HUDEP-2 (cell line): Measurements from ENCODE around the gene AGER.
"Not testable (repeated sequence)": the region's sequence is repeated elsewhere in the genome, so short reads cannot be mapped to it uniquely, and the experiment has no call there.

Experiments
- DNase-seq, 76 experiments: peaks; one replicate each; lab custom pipeline; 2025; ENCODE audit not compliant: unreplicated experiment in 76 of 76; lab: John Stamatoyannopoulos, UW

AGER gene

DNA sequence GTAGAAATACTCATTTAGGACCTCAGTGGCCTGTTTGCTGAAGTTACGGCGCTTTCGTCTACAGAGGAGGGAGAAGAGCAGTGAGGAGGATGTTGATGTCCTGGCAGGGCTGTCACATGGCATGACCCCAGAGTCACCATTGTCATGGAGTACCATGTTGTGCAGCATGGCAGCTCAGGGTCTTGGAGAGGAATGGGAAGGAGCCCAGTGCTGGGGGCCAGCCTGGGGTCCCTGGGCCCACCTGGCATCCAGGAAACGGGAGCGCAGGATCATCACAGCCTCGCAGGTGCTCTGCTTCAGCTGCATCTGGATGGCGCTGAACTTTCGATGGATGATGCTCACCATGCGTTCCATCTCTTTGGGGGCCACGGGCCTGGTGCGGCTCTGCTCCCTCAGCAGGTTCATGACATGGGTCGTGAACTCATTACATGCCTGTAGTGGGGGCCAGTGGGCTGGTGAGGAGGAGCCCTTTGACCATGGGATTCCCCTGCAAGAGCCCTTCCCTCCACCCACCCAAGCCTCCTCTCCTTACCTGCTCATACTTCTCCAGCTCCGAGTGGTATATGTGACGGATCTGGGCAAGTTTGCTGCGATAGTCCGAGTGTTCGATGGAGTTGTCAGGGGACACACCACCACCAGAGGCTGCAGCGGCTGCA, 3.8 kb upstream of the AGER start:
- DNase-seq = not testable (repeated sequence)

DNA sequence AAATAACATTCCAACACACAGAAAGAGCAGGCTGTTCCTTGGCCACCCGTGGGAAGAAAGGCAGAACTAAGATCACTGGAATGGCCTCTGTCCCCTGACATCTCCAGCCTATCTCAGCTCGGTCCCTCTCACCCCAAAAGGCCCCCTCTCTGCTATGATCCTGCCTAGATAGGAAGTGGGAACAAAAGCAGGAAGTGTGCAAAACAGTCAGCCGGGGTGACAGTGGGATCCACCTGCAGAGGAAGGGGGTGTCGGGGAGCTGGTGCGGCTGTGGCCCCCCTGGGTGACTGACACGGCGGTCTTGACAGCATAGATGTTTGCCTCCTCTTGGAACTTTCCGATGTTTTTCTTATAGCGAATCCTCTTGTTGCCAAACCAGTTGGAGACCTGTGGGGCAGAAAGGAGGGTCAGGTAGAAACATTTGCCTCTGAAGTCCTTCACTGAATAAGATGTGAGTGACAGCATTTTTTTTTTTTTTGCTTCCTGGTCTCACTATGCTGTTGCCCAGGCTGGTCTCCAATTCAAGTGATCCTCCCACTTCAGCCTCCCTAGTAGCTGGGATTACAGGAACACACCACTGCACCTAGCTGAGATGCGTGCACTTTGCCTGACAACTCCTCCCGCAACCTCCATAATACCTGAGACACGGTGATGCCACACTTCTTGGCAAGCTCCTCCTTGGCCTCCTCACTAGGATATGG, 3.1 kb upstream of the AGER start:
- no peak for DNase-seq

DNA sequence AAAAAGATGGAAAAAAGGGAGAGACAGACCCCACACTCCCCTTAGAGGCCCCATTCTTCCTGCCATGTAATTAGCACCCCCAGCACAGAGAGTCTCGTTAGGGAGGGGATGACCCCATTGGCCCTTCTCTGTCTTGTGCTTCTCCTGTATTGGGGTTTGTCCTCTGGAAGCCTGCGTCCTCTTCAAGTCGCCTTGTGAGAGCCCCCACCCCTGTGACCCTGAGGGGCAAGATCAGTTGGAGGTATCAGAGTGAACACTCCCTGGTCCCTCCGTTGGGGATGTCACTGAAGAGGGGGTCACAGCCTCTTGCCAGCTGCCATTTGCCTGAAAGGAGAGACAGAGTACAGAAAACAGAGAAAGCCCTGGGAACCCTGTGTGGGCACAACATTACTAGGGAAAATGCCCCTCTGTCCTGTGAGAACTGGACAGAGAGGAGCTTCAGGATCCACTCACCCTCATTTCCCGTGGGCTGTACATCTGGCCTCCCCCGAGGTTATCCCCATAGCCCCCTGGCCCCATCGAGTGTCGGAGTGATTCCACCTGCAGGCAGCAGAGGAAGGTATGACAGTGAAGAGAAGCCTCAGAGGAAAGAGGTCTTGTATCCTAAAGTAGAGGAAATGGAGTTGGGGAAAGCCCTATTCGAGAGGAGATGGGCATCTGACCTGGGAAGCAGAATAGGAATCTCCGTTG, 2.2 kb upstream of the AGER start:
- DNase-seq = not testable (repeated sequence)

DNA sequence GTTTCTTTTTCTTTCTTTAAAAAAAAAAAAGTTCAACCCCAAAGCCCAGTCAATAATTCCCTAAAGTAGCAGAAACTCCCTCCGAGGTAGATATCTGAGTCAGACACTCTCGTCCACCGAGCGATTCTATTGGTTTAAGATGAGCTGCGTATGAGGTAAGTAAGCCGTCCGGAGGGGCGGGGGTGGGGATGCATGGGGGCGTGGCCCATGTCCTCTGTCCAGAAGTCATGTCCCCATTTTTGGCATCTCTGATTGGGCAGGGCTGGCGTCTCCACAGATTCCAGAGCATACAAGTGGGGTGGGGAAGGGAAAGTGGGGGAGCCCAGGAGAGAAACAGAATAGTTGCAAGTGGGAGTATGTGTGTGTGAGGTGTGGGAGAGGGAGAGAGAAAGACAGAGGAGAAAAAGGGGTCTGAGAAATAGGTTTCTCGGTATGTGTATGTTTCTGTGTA, 1.7 kb upstream of the AGER start:
- DNase-seq = peak in 72 of 76 experiments; percentile 42 to 94 (median 84)

DNA sequence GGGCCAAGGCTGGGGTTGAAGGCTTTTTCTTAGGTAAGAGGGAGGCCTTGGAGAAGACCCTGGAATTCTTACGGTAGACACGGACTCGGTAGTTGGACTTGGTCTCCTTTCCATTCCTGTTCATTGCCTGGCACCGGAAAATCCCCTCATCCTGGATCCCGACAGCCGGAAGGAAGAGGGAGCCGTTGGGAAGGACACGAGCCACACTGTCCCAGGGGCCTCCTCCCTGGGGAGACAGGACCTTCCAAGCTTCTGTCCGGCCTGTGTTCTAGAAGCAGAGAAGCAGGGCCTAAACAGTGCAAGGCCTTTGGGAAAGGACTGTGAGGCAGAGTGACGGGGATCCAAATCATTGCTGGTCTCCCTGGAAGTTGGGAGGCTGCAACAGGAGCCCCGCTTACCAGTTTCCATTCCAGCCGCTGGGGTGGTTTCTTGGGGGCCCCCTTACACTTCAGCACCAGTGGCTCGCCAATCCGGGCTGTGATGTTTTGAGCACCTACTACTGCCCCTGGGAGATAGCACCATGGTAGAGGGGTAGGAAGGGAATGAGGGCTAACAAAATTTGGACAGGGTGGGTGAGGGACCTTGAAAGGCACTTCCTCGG, 470 bp downstream of the AGER start:
- DNase-seq = no peak

DNA sequence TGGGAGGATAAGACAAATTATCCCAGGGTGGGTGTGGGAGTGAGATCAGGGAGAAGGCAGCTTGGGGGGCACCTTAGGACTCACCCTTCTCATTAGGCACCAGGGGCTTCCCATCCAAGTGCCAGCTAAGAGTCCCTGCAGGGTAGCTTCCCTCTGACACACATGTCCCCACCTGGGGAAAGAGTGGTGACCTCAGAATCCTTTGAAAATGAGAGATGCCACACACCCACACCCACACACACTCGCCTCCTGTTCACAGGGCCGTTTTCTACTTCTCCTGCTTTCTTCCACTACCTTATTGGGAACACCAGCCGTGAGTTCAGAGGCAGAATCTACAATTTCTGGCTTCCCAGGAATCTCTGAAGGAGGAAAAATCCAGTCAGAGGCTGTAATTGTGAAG, 1.0 kb downstream of the AGER start:
- no peak for DNase-seq

DNA sequence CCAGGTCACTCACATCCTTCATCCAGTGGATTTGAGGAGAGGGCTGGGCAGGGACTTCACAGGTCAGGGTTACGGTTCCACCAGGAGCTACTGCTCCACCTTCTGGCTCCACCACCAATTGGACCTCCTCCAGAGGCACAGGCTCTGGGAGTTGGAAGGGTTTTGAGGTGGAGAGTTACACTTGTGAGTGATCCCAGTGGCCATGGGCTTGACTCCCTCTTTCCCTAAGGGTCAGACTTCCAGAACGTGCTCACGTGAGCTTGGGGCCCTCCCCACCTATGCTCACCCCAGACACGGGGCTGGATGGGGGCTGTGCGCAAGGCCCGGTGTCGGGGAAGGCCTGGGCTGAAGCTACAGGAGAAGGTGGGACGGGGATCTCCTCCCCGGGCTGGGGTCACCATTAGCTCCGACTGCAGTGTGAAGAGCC, 1.5 kb downstream of the AGER start:
- DNase-seq = peak in 13 of 76 experiments; percentile 29 to 78 (median 50)

DNA sequence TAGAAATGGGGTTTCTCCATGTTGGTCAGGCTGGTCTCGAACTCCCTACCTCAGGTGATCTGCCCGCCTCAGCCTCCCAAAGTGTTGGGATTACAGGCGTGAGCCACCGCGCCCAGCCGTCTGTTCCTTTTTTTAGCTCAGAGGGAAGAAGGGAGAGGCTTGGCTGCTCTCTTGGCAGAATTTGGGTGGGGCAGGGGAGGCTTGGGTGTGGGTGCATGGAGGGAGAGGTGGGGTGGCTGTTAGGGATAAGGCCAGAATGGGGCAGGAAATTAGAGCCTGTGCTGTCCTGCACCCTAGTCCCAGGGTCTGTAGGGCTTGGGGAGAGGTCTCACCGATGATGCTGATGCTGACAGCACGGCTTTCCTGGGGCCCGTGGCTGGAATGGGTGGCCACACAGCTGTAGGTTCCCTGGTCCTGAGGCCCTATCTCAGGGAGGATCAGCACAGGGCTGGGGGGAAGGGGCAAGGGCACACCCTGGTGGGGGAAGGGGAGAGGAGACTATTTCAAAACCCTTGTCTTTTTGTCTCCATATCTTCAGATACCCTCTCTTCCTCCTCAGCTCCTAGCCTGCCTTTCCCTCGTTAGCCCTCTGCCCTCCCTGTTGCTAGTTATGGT, 2.0 kb downstream of the AGER start:
- peak in 64 of 76 experiments; percentile 23 to 87 (median 69) for DNase-seq

DNA sequence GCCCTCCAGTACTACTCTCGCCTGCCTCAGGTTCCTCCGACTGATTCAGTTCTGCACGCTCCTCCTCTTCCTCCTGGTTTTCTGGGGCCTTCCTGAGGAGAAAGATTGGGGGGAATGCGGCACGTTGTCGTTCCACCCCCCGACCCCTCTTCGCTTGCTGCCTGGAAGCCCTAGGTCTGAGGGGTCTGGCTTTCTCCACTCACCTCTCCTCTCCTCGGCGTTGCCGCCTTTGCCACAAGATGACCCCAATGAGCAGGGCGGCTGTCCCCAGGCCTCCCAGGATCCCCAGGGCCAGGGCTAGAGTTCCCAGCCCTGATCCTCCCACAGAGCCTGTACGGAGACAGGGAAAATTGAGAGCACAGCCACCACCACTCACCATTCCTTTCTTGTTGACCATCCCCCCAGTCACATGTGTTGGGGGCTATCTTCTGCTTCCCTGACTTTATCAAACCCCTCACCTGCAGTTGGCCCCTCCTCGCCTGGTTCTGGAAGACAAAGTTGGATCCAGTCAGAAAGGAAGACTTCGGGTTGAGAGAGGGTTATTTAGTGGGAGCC, 2.8 kb downstream of the AGER start:
- no peak for DNase-seq

DNA sequence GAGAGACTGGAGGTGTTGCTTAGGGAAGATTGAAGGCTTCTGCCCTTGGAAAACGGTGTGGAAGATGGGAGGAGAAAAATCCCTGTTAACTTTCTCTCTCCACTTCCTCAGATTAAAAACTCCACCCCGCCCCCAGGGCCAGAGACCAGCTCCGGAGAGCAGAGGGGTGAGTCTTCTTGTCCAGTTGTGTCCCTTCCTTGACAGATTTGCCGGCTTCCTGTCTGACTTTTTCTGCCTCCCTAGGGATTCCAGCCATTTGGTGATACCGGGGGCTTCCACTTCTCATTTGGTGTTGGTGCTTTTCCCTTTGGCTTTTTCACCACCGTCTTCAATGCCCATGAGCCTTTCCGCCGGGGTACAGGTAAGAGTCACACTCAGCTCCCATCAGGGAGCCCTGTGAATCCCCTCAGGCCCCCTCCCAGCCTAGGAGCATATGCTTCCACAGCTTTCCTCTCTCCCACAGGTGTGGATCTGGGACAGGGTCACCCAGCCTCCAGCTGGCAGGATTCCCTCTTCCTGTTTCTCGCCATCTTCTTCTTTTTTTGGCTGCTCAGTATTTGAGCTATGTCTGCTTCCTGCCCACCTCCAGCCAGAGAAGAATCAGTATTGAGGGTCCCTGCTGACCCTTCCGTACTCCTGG, 4.2 kb downstream of the AGER start:
- no peak for DNase-seq

DNA sequence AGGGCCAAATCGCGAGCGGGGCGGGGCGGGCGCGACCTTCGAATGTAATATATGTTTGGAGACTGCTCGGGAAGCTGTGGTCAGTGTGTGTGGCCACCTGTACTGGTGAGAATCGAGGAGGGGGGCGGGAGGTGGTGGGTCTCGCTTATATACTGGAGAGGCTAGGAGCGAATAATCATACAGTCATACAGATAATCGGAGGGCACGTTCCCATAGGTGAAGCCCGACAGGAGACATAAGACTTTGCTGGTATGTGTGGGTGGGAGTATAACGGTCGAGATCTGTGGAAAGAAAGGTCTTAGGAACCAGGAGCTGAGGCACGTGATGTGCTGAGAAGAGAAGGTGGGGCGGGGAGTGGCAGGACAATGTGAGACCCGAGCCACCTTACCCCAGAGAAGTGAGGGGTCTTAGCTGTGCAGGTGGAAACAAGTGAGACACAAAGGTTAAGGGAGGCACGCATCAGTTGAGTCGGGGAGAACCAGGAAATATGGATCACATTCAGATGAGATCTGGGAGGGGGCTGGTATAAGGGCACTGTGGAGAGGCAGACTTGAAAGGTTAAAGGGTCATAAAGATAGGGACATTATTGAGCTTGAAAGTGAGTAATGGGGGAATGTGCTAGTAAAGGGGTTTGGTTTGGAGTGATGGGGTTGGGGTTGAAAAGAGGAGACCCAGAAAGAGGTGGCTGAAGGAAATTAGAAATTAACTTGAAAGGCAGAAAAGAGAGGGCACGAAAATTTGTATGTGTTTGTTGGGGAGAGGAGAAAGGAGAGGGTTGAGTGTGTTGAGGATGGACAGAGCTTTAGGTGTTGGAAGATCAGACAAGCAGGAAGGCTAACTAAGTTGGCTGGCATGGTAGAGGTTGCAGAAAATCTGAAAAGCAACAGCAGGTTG, 5.3 kb downstream of the AGER start:
- DNase-seq = peak in 1 of 76 experiments; percentile 65

DNA sequence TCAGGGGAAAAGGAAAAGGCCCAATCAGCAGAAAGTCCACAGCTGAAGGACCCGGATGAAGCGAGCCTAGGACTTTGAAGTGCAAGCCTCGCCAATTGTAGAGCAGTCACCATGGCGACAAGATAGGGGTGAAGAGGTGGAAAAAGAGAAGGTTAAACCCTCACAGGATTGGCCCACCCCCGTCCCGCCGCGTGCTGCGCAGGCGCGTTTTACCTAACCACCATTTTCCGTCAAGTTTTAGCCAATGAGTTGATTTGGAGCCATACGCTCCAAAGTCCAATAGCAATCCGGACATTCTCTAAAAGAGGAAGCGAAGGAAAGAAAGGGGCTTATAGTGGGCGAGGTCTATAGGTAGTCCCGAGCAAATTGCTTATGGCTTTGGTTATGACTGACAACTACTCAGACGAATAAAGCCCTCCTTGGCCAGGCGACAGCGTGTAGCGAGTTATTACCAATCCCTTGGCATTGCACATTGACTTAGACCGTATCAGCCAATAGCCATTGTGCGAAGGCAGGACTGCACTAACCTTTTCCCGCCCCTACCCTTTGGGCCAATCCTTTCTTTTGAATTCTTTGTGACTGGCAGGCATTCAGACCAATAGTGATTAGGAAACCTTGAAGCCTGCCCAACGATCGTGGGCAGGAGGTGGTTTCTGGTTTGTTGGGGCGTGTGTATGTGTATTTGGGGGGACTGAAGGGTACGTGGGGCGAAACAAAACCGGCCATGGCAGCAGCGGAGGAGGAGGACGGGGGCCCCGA, 6.1 kb downstream of the AGER start, which contains the start of gene RNF5:
TSS of gene RNF5 (plus strand) at position 618 of the 759 bp plus-strand sequence. CDS start at position 725, 107 bp downstream.
- DNase-seq = peak in 74 of 76 experiments; percentile 91 to 100 (median 99)

DNA sequence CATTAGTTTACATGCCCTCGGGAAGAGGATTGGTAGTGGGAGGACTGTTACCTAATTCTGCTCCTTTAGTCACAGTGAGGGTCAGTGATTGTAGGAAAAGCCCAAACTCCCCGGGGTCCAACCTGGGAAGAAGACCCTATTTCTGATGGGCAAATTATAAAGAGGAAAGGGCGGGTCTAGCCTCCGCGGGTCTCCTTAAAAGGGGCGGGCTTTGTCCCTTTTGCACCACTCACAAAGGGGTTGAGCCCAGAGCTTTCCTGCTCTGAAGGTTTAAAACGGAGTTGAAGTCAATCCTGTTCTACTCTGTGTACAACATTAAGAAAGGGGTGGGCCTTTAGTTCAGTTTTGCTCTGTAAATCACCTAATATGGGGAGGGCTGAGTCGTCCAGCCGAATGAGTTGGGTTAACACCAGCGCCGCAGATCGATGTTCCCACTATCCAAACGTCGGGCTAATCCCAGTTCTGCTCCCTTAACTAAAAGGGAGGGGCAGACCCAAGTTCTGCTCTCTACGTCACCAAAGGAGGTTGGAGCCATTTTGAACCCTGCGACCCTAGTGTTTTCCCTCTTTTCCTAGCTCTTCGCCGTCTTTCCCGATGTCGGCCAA, 6.8 kb downstream of the AGER start:
- DNase-seq = peak in 36 of 76 experiments; percentile 21 to 74 (median 54)

DNA sequence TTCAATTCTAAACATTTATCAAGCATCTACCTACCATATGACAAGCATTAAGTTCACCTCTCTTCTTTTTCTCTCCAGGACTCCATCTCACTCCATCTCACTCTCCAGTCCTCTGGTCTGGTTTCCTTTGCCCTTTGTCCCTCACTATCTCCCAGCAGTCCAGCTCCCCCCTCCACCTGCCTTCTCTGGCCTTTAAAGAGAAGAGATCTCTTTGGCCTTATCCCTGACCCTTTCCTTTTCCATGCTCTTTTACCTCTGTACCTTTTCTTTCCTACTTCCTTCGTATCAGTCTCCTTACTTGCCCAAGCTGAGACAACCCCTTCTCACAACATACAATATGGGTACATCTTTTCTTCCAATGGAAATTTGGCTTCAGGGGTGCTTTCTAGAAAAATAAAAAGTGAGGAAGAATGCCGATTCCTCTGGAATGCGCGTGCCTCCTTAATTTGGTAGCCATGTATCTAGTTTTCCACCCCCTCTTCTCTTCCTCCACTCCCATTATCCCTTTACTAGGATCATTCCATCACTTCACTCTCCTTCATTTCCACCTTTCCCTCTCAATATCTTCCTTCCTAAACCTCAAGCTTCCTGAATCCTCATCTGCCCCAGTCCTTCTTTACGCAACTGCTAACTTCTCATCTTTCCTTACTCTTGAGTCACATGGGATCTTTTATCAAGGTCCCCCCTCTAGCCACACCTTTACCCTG, 7.4 kb downstream of the AGER start:
- no peak for DNase-seq

DNA sequence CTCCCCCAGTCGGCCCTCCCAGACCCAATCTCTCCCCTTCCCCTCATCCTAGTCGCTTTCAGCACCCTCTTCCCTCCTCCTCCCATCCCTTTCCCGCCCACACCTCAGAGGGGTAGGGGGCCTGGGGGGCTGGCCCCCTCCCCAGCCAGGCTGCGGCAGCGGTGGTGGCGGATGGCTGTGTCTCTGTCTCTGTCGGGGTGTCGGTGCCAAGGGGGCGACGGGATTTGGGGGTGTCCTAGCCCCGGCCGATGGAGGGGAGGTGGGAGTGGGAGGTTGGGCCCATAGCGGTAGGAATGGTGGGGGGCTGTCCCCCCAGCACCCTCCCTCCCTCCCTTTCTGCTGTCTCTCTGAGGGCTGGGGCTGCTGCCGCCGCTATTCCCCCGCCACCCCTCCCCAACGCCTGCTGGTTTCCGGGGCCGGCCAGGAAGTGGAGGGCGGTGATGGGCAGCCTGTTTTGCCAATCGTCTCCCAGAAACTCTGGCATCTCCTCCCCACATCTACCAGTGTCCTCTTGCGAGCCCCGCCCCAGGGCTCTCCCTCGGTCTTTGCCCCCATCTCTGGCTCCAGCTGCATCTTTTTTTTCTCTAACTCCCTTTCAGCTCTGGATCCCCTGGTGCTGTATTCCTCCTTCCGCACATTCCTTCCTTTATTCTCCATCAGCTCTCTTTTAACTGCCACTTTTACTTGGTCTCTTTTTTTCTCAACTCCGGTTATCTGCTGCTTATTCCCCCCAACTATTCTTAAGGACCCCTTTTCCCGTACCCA, 8.2 kb downstream of the AGER start, which contains the start of gene AGPAT1:
TSS of gene AGPAT1 (minus strand) at position 374 of the 765 bp plus-strand sequence. CDS start 4,588 bp downstream, outside the sequence.
- DNase-seq = peak in 74 of 76 experiments; percentile 61 to 99 (median 97)

DNA sequence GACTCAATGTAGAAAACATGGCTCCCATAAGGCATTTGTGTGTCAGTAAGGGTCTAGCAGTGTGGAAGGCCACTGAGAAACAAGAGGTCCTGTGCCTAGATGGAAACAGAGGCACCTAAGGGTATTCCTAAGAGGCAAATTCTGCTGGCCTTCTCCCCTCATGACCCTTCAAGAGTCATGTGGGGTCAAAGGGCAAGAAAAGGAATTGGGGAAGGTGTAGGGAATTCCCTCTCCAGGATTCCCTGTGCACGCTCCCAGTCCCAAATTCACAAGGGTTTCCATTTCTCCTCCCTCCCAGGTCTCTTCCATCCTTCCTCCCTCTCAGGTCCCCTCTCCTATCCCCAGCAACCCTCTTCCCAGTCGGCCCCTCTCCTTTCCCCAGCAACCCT, 8.7 kb downstream of the AGER start:
- no peak for DNase-seq
